ENCODE measurements around the gene PDSS2. TPM values are rescaled to one million over a fixed set of nuclear protein-coding genes. Genes with fewer than 3 reads are reported as not detected.
"Not testable (repeated sequence)": the region's sequence is repeated elsewhere in the genome, so short reads cannot be mapped to it uniquely, and the experiment has no call there.

PDSS2 gene
- total RNA-seq, 1 experiment from 2014 or later, result 12.1 TPM

DNA sequence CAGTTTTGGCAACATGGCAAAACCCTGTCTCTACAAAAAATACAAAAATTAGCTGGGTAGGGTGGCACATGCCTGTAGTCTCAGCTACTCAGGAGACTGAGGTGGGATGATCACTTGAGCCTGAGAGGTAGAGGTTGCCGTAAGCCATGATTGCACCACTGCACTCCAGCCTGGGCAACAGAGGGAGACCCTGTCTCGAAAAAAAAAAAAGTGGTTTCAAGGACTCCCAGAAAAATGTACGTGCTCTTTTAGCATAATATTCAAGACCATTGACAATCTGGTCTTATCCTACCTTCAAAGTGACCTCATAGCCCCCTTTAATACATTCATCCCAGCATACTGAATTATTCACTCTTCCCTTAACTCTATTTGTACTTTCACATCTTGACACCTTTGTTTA, 16.0 kb upstream of the PDSS2 start:
- not testable (repeated sequence) for H3K79me2 ChIP-seq (ENCODE audit: insufficient read depth, low read length); H3K4ac ChIP-seq (ENCODE audit: low read depth, low read length); H3K4me3 Mint-ChIP-seq; H3K27me3 Mint-ChIP-seq (ENCODE audit: low read depth); H2BK12ac ChIP-seq (ENCODE audit: insufficient read length, low read depth, low read length); H2BK5ac ChIP-seq (ENCODE audit: insufficient read length, low read length); H4K91ac ChIP-seq (ENCODE audit: insufficient read length, low read depth, low read length); H3K23me2 ChIP-seq (ENCODE audit: insufficient read length, low read depth, low read length, poor library complexity, severe bottlenecking); H3K9me3 ChIP-seq (ENCODE audit: control insufficient read depth, low read depth, low read length); H3K56ac ChIP-seq (ENCODE audit: insufficient read length, low read depth, low read length); DNase-seq; H4K8ac ChIP-seq (replicated peaks; ENCODE audit: insufficient read length, low read depth, low read length); H2BK20ac ChIP-seq (ENCODE audit: low read depth, low read length, poor library complexity, severe bottlenecking); H2BK120ac ChIP-seq (ENCODE audit: low read depth, low read length, poor library complexity, severe bottlenecking); H3K9me3 Mint-ChIP-seq; H3K27ac ChIP-seq (ENCODE audit: insufficient read length, low read depth, low read length); H3K27ac Mint-ChIP-seq; H3K23ac ChIP-seq (ENCODE audit: insufficient read length, low read depth, low read length); H3K9ac ChIP-seq (ENCODE audit: extremely low read depth, insufficient read length, low read length); H3K14ac ChIP-seq (ENCODE audit: insufficient read depth, low read length); H3T11ph ChIP-seq (ENCODE audit: low read length); H2AFZ ChIP-seq (ENCODE audit: low read length); H4K20me1 ChIP-seq (ENCODE audit: control insufficient read depth, insufficient read depth, insufficient read length); H3K27me3 ChIP-seq (ENCODE audit: insufficient read depth, low read length); H3K18ac ChIP-seq (ENCODE audit: insufficient read length, low read depth, low read length); H3K4me1 ChIP-seq (ENCODE audit: insufficient read depth, low read length); H3K4me2 ChIP-seq (ENCODE audit: insufficient read depth, insufficient read length, low read length); H3K36me3 Mint-ChIP-seq (ENCODE audit: insufficient read depth in 1 of 3, low read depth in 3 of 3); H2AK5ac ChIP-seq (ENCODE audit: insufficient read length, low read length); H2BK15ac ChIP-seq (ENCODE audit: low read depth, low read length); H4K5ac ChIP-seq (ENCODE audit: insufficient read length, low read depth, low read length); H3K79me1 ChIP-seq (ENCODE audit: insufficient read depth, low read depth, low read length, poor library complexity, severe bottlenecking)
- peaks cover 10 to 15% of the 10 kb centered on the region in 2 experiments for H3K4me1 Mint-ChIP-seq
- WGBS (ENCODE audit: extremely low coverage, insufficient read length, low lambda C conversion rate), result no CpG with 5 or more reads among the region's 3 CpGs
